NCI-H748 (cell line): ENCODE measurements around the gene VWDE.
"Not testable (repeated sequence)": the region's sequence is repeated elsewhere in the genome, so short reads cannot be mapped to it uniquely, and the experiment has no call there.

Experiments used
- DNase-seq: peaks from one replicate; lab custom pipeline; 2025; ENCODE audit not compliant: unreplicated experiment; lab: John Stamatoyannopoulos, UW

Gene VWDE

GRCh38 chr7:12402365-12402725, 1.3 kb downstream of the VWDE start:
- DNase-seq: no peak

- DNase-seq: no peak
Measured at GRCh38 chr7:12401538-12402364, 1.9 kb downstream of the VWDE start.

- no peak for DNase-seq
Measured at GRCh38 chr7:12398186-12398585, 5.5 kb downstream of the VWDE start.

- DNase-seq: no peak
Measured at GRCh38 chr7:12397671-12398070, 6.0 kb downstream of the VWDE start.

GRCh38 chr7:12396670-12397069, 7.0 kb downstream of the VWDE start:
- not testable (repeated sequence) for DNase-seq

GRCh38 chr7:12391922-12392615, 11.6 kb downstream of the VWDE start:
- no peak for DNase-seq

- peak; percentile 71 for DNase-seq
Measured at GRCh38 chr7:12389089-12389700, 14.5 kb downstream of the VWDE start.

GRCh38 chr7:12386313-12386740, 17.3 kb downstream of the VWDE start:
- peak; percentile 25 for DNase-seq

GRCh38 chr7:12385364-12385786, 18.3 kb downstream of the VWDE start:
- DNase-seq: no peak

GRCh38 chr7:12383377-12383776, 20.3 kb downstream of the VWDE start:
- DNase-seq: no peak

GRCh38 chr7:12378389-12378788, 25.3 kb downstream of the VWDE start:
- DNase-seq: no peak

GRCh38 chr7:12377406-12377805, 26.3 kb downstream of the VWDE start:
- DNase-seq: no peak

GRCh38 chr7:12373580-12374263, 29.9 kb downstream of the VWDE start:
- DNase-seq: no peak

GRCh38 chr7:12370249-12370648, 33.4 kb downstream of the VWDE start:
- DNase-seq: no peak

GRCh38 chr7:12369756-12370155, 33.9 kb downstream of the VWDE start:
- no peak for DNase-seq

- no peak for DNase-seq
Measured at GRCh38 chr7:12369072-12369471, 34.6 kb downstream of the VWDE start.

GRCh38 chr7:12360948-12361347, 42.7 kb downstream of the VWDE start:
- no peak for DNase-seq

GRCh38 chr7:12358694-12359093, 45.0 kb downstream of the VWDE start:
- DNase-seq: no peak

GRCh38 chr7:12357508-12357907, 46.2 kb downstream of the VWDE start:
- no peak for DNase-seq

GRCh38 chr7:12351843-12352242, 51.8 kb downstream of the VWDE start:
- DNase-seq: no peak

- DNase-seq: no peak
Measured at GRCh38 chr7:12350971-12351370, 52.7 kb downstream of the VWDE start.
